B cell (primary cell): Measurements from ENCODE around the gene TLX3.

ENCODE experiments used
- EZH2 ChIP-seq: IDR thresholded peaks from 2 replicates; pipeline ENCODE4 v1.6.1; 2012; ENCODE audit warnings: borderline replicate concordance, low read depth, mild to moderate bottlenecking, moderate library complexity, low read length; ENCODE audit not compliant: insufficient read depth, poor library complexity, severe bottlenecking
- TF ChIP-seq, protein P1 (sequence below): fragments of 200-600 bp; IDR thresholded peaks from one replicate; pipeline ENCODE4 v1.8.0; 2022; ENCODE audit warnings: antibody characterized with exemption, mild to moderate bottlenecking

GRCh38 chr5:171314728-171315385 lies 5.8 kb downstream of the TLX3 start:
- TF ChIP-seq, protein P1, sequence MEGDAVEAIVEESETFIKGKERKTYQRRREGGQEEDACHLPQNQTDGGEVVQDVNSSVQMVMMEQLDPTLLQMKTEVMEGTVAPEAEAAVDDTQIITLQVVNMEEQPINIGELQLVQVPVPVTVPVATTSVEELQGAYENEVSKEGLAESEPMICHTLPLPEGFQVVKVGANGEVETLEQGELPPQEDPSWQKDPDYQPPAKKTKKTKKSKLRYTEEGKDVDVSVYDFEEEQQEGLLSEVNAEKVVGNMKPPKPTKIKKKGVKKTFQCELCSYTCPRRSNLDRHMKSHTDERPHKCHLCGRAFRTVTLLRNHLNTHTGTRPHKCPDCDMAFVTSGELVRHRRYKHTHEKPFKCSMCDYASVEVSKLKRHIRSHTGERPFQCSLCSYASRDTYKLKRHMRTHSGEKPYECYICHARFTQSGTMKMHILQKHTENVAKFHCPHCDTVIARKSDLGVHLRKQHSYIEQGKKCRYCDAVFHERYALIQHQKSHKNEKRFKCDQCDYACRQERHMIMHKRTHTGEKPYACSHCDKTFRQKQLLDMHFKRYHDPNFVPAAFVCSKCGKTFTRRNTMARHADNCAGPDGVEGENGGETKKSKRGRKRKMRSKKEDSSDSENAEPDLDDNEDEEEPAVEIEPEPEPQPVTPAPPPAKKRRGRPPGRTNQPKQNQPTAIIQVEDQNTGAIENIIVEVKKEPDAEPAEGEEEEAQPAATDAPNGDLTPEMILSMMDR, result no peak
- no peak for TF ChIP-seq EZH2
